Dedifferentiated amniotic fluid mesenchymal stem cell (primary cell): Measurements from ENCODE around the gene TMEM236.
A peak's percentile ranks its signal among the peaks of the same experiment; 100 is the strongest.
"Not testable (repeated sequence)": the region's sequence is repeated elsewhere in the genome, so short reads cannot be mapped to it uniquely, and the experiment has no call there.

Experiments
- DNase-seq: peaks from one replicate; pipeline ENCODE4 v3.0.0-alpha.2; 2016; ENCODE audit errors: extremely low spot score

The TMEM236 gene

GRCh38 chr10:17751781-17752445 lies at the start of gene TMEM236:
TMEM236 (plus strand) TSS chr10:17752201; CDS start chr10:17752296, 95 bp downstream.
- no peak for DNase-seq

GRCh38 chr10:17703706-17704105 lies 48.3 kb upstream of the TMEM236 start:
- DNase-seq: no peak

- DNase-seq: no peak
Measured at GRCh38 chr10:17708821-17709220, 43.2 kb upstream of the TMEM236 start.

- no peak for DNase-seq
Measured at GRCh38 chr10:17709492-17709891, 42.5 kb upstream of the TMEM236 start.

- DNase-seq: no peak
Measured at GRCh38 chr10:17710181-17710580, 41.8 kb upstream of the TMEM236 start.

GRCh38 chr10:17712053-17712452 lies 39.9 kb upstream of the TMEM236 start:
- DNase-seq: no peak

- no peak for DNase-seq
Measured at GRCh38 chr10:17712717-17713471, 39.1 kb upstream of the TMEM236 start.

- no peak for DNase-seq
Measured at GRCh38 chr10:17713758-17714157, 38.2 kb upstream of the TMEM236 start.

GRCh38 chr10:17716161-17716560 lies 35.8 kb upstream of the TMEM236 start:
- no peak for DNase-seq

GRCh38 chr10:17722317-17723014 lies 29.5 kb upstream of the TMEM236 start:
- not testable (repeated sequence) for DNase-seq

GRCh38 chr10:17725703-17726102 lies 26.3 kb upstream of the TMEM236 start:
- DNase-seq: no peak

GRCh38 chr10:17729630-17730029 lies 22.4 kb upstream of the TMEM236 start:
- no peak for DNase-seq

GRCh38 chr10:17730667-17731066 lies 21.3 kb upstream of the TMEM236 start:
- no peak for DNase-seq

- DNase-seq: no peak
Measured at GRCh38 chr10:17731331-17732020, 20.5 kb upstream of the TMEM236 start.

- no peak for DNase-seq
Measured at GRCh38 chr10:17733620-17734019, 18.4 kb upstream of the TMEM236 start.

GRCh38 chr10:17734432-17735080 lies 17.4 kb upstream of the TMEM236 start:
- no peak for DNase-seq

- no peak for DNase-seq
Measured at GRCh38 chr10:17735166-17735941, 16.6 kb upstream of the TMEM236 start.

GRCh38 chr10:17736223-17736622 lies 15.8 kb upstream of the TMEM236 start:
- no peak for DNase-seq

- peak; percentile 56 for DNase-seq
Measured at GRCh38 chr10:17737027-17737965, 14.7 kb upstream of the TMEM236 start.

- no peak for DNase-seq
Measured at GRCh38 chr10:17740668-17741067, 11.3 kb upstream of the TMEM236 start.
